ENCODE data around the gene MANF. TPM values are rescaled to one million over a fixed set of nuclear protein-coding genes. Genes with fewer than 3 reads are reported as not detected.

The MANF gene
- 113 and 146 TPM in 2 replicates for total RNA-seq (2012; rRNA removed)

DNA sequence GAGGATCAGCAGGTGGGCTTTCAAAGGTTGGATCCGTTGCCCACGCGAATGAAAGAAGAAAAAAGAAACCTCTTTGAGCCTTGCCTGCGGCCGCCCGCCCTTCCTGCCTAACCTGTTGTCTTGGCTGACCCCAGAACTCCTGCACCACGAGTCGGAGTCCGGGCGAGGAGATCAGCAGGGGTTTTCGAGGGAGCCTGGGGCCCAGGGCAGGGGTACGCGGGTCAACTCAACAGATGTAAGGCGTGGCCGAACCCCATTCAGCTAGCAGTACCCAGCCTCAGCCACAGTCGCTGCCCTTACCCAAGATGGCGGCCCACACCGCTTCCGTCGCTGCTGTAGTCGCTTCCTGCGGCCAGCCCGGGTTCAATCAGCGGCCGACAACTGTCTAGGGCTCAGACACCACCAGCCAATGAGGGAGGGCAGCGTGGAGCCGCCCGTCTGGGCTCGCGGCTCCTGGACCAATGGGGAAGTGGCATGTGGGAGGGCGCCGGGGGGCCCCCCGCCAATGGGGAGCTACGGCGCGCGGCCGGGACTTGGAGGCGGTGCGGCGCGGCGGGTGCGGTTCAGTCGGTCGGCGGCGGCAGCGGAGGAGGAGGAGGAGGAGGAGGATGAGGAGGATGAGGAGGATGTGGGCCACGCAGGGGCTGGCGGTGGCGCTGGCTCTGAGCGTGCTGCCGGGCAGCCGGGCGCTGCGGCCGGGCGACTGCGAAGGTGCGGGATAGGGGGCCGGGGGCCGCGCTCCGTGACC lies at the start of gene MANF:
TSS of gene MANF (plus strand) at position 566 of the 748 bp plus-strand sequence. CDS start at position 618, 52 bp downstream.
- Histone ChIP-seq H3K9ac (ENCODE audit: low read depth, low read length) (peak within 1 kb of the TSS; percentile 100), H3K9me3 (replicated peaks; ENCODE audit: low read length) (no peaks in the 10 kb centered on the region), H3K4me1 (ENCODE audit: control insufficient read depth, insufficient read depth, low read length) (peaks cover 36% of the 10 kb centered on the region), H3K4me3 (ENCODE audit: low read length) (peak within 1 kb of the TSS; percentile 99), H3K4me2 (ENCODE audit: low read length) (peak within 1 kb of the TSS; percentile 99), H3K27me3 (ENCODE audit: control insufficient read depth, insufficient read depth, low read length) (no peaks in the 10 kb centered on the region), H3K36me3 (ENCODE audit: insufficient read depth, low read length) (peaks cover 25% of the 10 kb centered on the region)

DNA sequence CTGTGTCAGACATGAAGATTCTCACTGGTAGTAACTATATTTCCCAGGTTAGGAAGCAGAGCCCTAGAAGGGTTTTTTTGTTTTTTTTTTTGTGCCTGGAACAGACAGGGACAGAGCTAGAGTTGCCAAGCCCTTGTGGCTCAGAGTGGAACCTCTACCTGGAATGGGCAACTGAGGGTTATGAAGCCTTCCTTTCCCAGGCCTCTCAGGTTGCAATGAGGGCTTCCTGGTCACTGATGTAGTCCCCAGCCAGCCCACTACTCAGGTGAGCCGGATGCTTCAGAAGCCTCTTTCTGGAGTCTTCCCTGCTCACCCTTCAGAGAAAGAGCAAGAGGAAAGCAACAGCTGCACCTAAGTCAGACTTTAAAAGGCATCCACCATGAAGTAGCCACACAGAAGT lies 48.8 kb upstream of the MANF start:
- no peak overlapping the region for H3K4me2 ChIP-seq (ENCODE audit: low read length)
- H3K9ac ChIP-seq (ENCODE audit: low read depth, low read length), result no peak overlapping the region
- no peak overlapping the region for H3K4me3 ChIP-seq (ENCODE audit: low read length)
- H3K9me3 ChIP-seq (replicated peaks; ENCODE audit: low read length), result no peaks in the 10 kb centered on the region
- H3K4me1 ChIP-seq (ENCODE audit: control insufficient read depth, insufficient read depth, low read length), result peaks cover 22% of the 10 kb centered on the region
- H3K36me3 ChIP-seq (ENCODE audit: insufficient read depth, low read length), result no peaks in the 10 kb centered on the region
- no peaks in the 10 kb centered on the region for H3K27me3 ChIP-seq (ENCODE audit: control insufficient read depth, insufficient read depth, low read length)

DNA sequence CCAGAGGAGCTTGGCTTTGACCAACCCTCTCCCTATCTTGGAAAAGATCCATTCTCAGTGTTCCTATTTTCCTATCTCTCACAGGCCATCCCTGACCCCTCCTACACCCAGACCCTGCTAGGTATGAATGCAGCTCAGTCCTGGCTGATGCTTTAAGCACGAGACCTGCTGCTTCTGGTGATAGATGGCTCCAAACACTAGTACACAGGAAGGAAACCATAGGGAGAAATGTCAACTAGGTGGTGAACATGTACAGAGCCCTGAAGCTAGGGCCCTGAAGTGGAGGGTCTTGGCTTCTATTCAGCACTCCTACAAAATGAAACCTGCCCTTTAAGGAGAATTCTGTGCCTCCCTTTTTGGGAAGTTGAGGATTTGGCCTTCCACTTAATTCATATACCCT lies 47.4 kb upstream of the MANF start:
- Histone ChIP-seq H3K4me1 (ENCODE audit: control insufficient read depth, insufficient read depth, low read length) (peaks cover 29% of the 10 kb centered on the region), H3K4me3 (ENCODE audit: low read length) (no peak overlapping the region), H3K4me2 (ENCODE audit: low read length) (no peak overlapping the region), H3K9me3 (replicated peaks; ENCODE audit: low read length) (no peaks in the 10 kb centered on the region), H3K36me3 (ENCODE audit: insufficient read depth, low read length) (no peaks in the 10 kb centered on the region), H3K9ac (ENCODE audit: low read depth, low read length) (no peak overlapping the region), H3K27me3 (ENCODE audit: control insufficient read depth, insufficient read depth, low read length) (no peaks in the 10 kb centered on the region)

DNA sequence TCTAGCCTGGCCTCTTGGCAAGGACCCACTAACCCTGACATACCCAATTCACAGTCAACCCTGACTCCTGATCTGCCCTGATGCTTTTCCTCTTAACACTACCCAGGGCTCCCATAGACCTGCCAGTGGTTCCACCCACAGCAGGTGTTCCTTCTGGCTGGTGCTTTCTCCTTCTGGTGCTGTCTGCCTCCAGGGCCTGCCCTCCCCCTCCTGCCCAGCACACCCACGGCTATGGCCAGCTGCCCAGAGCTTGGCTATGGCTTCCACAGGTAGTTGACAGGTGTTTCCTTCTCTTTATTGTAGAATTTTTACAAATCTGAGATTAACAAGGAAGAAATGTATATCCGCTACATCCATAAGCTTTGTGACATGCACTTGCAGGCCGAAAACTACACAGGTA lies 46.5 kb upstream of the MANF start:
- Histone ChIP-seq H3K4me3 (ENCODE audit: low read length) (no peak overlapping the region), H3K9ac (ENCODE audit: low read depth, low read length) (no peak overlapping the region), H3K9me3 (replicated peaks; ENCODE audit: low read length) (no peaks in the 10 kb centered on the region), H3K4me1 (ENCODE audit: control insufficient read depth, insufficient read depth, low read length) (peaks cover 30% of the 10 kb centered on the region), H3K4me2 (ENCODE audit: low read length) (no peak overlapping the region), H3K36me3 (ENCODE audit: insufficient read depth, low read length) (no peaks in the 10 kb centered on the region), H3K27me3 (ENCODE audit: control insufficient read depth, insufficient read depth, low read length) (no peaks in the 10 kb centered on the region)

DNA sequence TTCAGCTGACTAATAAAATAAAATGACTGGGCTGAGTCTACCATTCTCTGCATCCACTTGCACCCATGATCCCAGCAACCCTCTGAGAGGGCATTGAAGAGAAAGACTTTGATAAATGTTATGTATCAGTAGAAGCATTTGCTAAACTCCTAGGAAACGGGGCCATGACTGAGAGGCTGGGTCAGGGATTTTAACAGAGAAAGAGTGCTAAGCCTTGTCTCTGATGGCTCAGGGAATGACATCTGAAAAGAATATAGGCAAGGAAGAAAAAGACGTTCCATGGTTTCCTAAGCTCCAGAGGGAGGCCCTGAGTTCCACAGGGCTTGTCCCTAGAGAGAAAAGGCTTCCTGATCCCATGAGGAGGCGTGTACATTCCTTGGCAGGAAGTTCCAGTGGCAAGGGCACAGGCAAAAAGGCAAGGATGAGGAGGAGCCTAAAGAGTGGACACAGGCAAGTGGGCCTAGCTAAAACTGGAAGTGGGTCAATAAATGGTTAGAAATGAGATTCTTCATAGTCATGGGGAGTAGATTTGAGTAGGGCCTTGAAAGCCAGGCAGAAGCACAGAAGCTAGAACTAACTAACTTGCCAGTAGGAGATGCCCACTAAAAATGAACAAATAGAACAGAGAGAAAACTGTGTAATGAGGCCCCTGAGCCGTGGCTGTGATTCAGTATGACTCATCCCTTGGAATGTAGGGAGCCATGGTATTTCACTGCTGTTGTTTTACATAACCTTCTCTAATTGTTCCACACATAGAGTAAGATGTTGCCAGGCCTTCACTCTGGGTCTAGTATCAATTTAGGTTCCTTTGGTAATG lies 44.9 kb upstream of the MANF start:
- H3K4me3 ChIP-seq (ENCODE audit: low read length), result peak overlapping the region; percentile 47
- peaks cover 44% of the 10 kb centered on the region for H3K4me1 ChIP-seq (ENCODE audit: control insufficient read depth, insufficient read depth, low read length)
- H3K9ac ChIP-seq (ENCODE audit: low read depth, low read length), result peak overlapping the region; percentile 67
- no peaks in the 10 kb centered on the region for H3K27me3 ChIP-seq (ENCODE audit: control insufficient read depth, insufficient read depth, low read length)
- no peaks in the 10 kb centered on the region for H3K36me3 ChIP-seq (ENCODE audit: insufficient read depth, low read length)
- peak overlapping the region; percentile 73 for H3K4me2 ChIP-seq (ENCODE audit: low read length)
- no peaks in the 10 kb centered on the region for H3K9me3 ChIP-seq (replicated peaks; ENCODE audit: low read length)

DNA sequence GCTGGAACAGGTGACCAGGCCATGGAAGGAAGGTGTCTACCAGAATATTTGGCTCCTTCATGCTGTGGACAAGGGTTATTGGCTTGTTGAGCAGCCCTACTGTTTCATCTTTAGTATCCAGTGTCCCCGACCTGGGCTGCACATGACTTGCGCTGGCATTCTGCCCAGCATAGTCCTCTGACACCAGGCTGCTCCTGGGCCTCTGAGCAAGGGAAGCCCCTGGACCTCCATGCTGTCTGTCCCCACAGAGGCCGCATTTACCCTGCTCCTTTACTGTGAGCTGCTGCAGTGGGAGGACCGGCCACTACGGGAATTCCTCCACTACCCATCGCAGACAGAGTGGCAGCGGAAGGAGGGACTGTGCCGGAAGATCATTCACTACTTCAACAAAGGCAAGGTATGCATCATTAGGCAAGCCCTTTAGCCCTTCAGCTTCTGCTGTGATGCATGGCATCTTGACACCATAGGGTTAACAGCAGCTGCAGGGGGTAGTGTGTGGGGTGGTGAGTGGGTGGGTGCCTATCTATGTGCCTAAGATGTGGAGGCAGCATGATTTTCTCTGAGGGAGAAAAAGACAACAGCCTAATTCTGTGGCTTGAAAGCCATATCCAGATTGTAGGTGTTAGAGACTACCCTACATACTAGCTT lies 44.0 kb upstream of the MANF start:
- peak overlapping the region; percentile 73 for H3K4me2 ChIP-seq (ENCODE audit: low read length)
- H3K9ac ChIP-seq (ENCODE audit: low read depth, low read length), result peak overlapping the region; percentile 67
- H3K4me1 ChIP-seq (ENCODE audit: control insufficient read depth, insufficient read depth, low read length), result peaks cover 44% of the 10 kb centered on the region
- H3K4me3 ChIP-seq (ENCODE audit: low read length), result peak overlapping the region; percentile 2
- no peaks in the 10 kb centered on the region for H3K36me3 ChIP-seq (ENCODE audit: insufficient read depth, low read length)
- H3K27me3 ChIP-seq (ENCODE audit: control insufficient read depth, insufficient read depth, low read length), result no peaks in the 10 kb centered on the region
- no peaks in the 10 kb centered on the region for H3K9me3 ChIP-seq (replicated peaks; ENCODE audit: low read length)

DNA sequence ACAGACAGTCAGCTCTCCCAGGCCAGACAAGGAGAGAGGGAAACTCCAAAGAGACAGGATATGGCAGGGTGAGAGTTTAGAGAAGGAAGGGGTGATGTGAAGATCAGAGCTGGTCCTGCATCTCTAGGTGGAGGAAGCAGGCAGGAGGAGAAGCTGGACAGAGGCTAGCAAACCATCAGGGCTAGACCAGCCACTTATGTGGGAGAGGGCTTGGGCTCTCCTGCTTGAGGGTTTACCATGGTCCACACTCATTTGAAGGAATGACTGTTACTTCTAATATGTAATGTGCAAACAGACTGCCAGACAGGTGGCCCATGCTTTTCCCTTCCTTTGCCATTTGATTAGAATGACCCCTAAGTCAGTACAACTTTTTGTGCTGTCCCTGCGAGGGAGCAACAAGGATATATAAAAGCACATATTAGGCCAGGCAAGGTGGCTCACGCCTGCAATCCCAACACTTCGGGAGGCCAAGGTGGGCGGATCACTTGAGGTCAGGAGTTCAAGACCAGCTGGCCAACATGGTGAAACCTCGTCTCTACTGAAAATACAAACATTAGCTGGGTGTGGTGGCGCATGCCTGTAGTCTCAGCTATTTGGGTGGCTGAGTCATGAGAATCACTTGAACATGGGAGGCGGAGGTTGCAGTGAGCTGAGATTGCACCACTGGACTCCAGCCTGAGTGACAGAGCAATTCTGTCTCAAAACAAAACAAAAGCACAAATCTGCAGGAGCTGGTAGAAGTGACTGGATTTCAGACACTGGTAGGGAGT lies 41.0 kb upstream of the MANF start:
- H3K27me3 ChIP-seq (ENCODE audit: control insufficient read depth, insufficient read depth, low read length), result no peaks in the 10 kb centered on the region

DNA sequence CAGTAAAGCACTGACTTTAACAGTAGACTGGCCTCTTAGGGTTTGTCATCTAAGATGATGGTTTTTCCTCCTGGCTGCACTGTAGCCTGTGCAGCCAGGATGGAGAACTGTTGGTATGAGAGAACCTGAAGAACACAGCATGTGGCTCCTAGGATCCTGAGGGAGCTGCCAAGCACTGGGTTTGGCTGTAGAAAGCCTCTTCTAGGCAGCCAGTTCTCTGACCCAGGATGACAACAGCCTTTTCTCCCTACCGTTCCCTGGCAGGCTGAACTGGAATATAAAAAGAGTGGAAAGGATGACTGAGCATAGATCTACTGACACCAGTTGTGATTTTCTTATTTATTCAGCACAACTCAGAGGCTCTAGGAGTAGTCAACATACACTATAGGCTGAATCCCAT lies 34.3 kb upstream of the MANF start:
- Histone ChIP-seq H3K9ac (ENCODE audit: low read depth, low read length) (no peak overlapping the region), H3K4me3 (ENCODE audit: low read length) (no peak overlapping the region), H3K4me1 (ENCODE audit: control insufficient read depth, insufficient read depth, low read length) (peaks cover 5% of the 10 kb centered on the region), H3K36me3 (ENCODE audit: insufficient read depth, low read length) (no peaks in the 10 kb centered on the region), H3K4me2 (ENCODE audit: low read length) (no peak overlapping the region), H3K9me3 (replicated peaks; ENCODE audit: low read length) (no peaks in the 10 kb centered on the region), H3K27me3 (ENCODE audit: control insufficient read depth, insufficient read depth, low read length) (no peaks in the 10 kb centered on the region)

More for the DNA sequence above, 41.0 kb upstream of the MANF start:
- Histone ChIP-seq H3K4me1 (ENCODE audit: control insufficient read depth, insufficient read depth, low read length) (peaks cover 42% of the 10 kb centered on the region), H3K36me3 (ENCODE audit: insufficient read depth, low read length) (no peaks in the 10 kb centered on the region), H3K9me3 (replicated peaks; ENCODE audit: low read length) (no peaks in the 10 kb centered on the region), H3K9ac (ENCODE audit: low read depth, low read length) (no peak overlapping the region), H3K4me2 (ENCODE audit: low read length) (peak overlapping the region; percentile 43), H3K4me3 (ENCODE audit: low read length) (no peak overlapping the region)

DNA sequence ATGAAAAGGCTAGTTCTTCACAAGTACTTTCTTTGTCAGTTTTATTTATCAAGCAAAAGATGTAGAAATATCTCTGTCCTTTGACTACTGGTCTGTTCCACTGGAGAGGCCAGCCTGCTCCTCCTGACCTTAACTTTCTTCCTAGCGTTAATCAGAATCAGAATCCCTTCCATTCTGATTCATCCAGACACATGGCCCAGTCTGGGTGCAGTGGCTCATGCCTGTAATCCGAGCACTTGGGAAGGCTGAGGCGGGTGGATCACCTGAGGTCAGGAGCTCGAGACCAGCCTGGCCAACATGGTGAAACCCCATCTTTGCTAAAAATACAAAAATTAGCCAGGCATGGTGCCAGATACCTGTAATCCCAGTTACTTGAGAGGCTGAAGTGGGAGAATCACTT lies 32.0 kb upstream of the MANF start:
- Histone ChIP-seq H3K27me3 (ENCODE audit: control insufficient read depth, insufficient read depth, low read length) (no peaks in the 10 kb centered on the region), H3K9me3 (replicated peaks; ENCODE audit: low read length) (no peaks in the 10 kb centered on the region)

DNA sequence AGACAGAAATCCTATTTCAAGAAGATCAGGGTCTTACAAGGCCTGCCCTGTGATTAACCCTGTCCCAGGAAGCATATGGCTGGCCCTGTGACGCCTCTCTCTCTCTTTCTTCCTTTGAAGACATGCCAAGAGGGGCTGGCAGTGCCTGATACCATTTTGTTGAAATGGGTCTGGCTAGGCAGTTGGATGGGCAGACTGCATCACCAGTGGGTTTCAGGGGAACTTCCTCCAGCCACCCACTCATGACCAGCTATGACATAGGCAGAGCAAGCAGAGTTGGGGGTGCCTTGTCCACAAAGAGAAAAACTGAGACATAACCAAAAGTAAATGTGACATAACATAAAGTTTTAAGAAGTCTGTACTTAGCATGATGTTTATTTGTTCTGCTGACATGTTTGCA lies 31.4 kb upstream of the MANF start:
- Histone ChIP-seq H3K4me1 (ENCODE audit: control insufficient read depth, insufficient read depth, low read length) (peaks cover 5% of the 10 kb centered on the region), H3K27me3 (ENCODE audit: control insufficient read depth, insufficient read depth, low read length) (no peaks in the 10 kb centered on the region), H3K4me3 (ENCODE audit: low read length) (no peak overlapping the region), H3K9me3 (replicated peaks; ENCODE audit: low read length) (no peaks in the 10 kb centered on the region), H3K9ac (ENCODE audit: low read depth, low read length) (no peak overlapping the region), H3K4me2 (ENCODE audit: low read length) (no peak overlapping the region), H3K36me3 (ENCODE audit: insufficient read depth, low read length) (no peaks in the 10 kb centered on the region)

More for the DNA sequence above, 32.0 kb upstream of the MANF start:
- Histone ChIP-seq H3K4me3 (ENCODE audit: low read length) (no peak overlapping the region), H3K36me3 (ENCODE audit: insufficient read depth, low read length) (no peaks in the 10 kb centered on the region), H3K4me1 (ENCODE audit: control insufficient read depth, insufficient read depth, low read length) (peaks cover 5% of the 10 kb centered on the region), H3K9ac (ENCODE audit: low read depth, low read length) (no peak overlapping the region), H3K4me2 (ENCODE audit: low read length) (no peak overlapping the region)

DNA sequence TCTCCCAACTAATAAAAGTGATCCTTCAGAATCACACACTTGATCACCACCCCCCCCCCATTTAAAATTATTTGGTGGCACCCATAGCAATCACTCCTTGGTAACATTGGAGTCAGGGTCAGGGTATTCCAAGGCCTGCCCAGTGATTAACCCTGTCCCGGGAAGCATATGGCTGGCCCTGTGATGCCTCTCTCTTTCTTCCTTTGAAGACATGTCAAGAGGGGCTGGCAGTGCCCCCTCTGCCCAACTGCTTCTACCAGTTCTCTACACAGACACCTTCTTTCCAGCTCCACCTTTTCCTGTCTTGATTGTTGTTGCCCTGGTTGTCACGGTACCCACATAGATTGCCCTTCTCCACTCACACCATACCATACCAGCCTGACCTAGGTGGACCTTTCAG lies 30.9 kb upstream of the MANF start:
- no peak overlapping the region for H3K4me3 ChIP-seq (ENCODE audit: low read length)
- H3K9me3 ChIP-seq (replicated peaks; ENCODE audit: low read length), result no peaks in the 10 kb centered on the region
- no peak overlapping the region for H3K4me2 ChIP-seq (ENCODE audit: low read length)
- peaks cover 5% of the 10 kb centered on the region for H3K4me1 ChIP-seq (ENCODE audit: control insufficient read depth, insufficient read depth, low read length)
- no peak overlapping the region for H3K9ac ChIP-seq (ENCODE audit: low read depth, low read length)
- no peaks in the 10 kb centered on the region for H3K27me3 ChIP-seq (ENCODE audit: control insufficient read depth, insufficient read depth, low read length)
- no peaks in the 10 kb centered on the region for H3K36me3 ChIP-seq (ENCODE audit: insufficient read depth, low read length)
